Stimulated activated naive CD8-positive, alpha-beta T cell treated with anti-CD3 and anti-CD28 coated beads, Interleukin-15, Interleukin-2, amounts not matched to agents 100 ng/mL and 50 ng/mL, for 24 hours (primary cell): ENCODE data around the gene DGLUCY.
A peak's percentile ranks its signal among the peaks of the same experiment; 100 is the strongest.

Experiments
- H3K27ac Mint-ChIP-seq: one replicate; pipeline ENCODE4 v1.8.0; 2021; ENCODE audit warnings: mild to moderate bottlenecking, mixed read lengths
- H3K27me3 Mint-ChIP-seq: one replicate; pipeline ENCODE4 v1.8.0; 2021; ENCODE audit warnings: mixed read lengths
- H3K36me3 Mint-ChIP-seq: one replicate; pipeline ENCODE4 v1.8.0; 2021; ENCODE audit warnings: low read depth, mixed read lengths
- H3K4me1 Mint-ChIP-seq: one replicate; pipeline ENCODE4 v1.8.0; 2021; ENCODE audit warnings: low read depth, mixed read lengths
- H3K4me3 Mint-ChIP-seq: one replicate; pipeline ENCODE4 v1.8.0; 2021; ENCODE audit warnings: mild to moderate bottlenecking, mixed read lengths
- H3K9me3 Mint-ChIP-seq: one replicate; pipeline ENCODE4 v1.8.0; 2021; ENCODE audit warnings: mixed read lengths

Gene DGLUCY

GRCh38 chr14:91249841-91250616, 136.2 kb downstream of the DGLUCY start:
- Mint-ChIP-seq H3K9me3 (peaks cover 4% of the 10 kb centered on the region), H3K27ac (peak overlapping the region; percentile 84), H3K36me3 (peaks cover 12% of the 10 kb centered on the region), H3K4me1 (peaks cover 91% of the 10 kb centered on the region), H3K4me3 (peak overlapping the region; percentile 45), H3K27me3 (no peaks in the 10 kb centered on the region)

GRCh38 chr14:91250912-91251311, 137.0 kb downstream of the DGLUCY start:
- no peaks in the 10 kb centered on the region for H3K27me3 Mint-ChIP-seq
- H3K4me3 Mint-ChIP-seq: no peak overlapping the region
- H3K4me1 Mint-ChIP-seq: peaks cover 87% of the 10 kb centered on the region
- peak overlapping the region; percentile 84 for H3K27ac Mint-ChIP-seq
- H3K9me3 Mint-ChIP-seq: peaks cover 4% of the 10 kb centered on the region
- H3K36me3 Mint-ChIP-seq: peaks cover 12% of the 10 kb centered on the region

- Mint-ChIP-seq H3K27me3 (no peaks in the 10 kb centered on the region), H3K4me1 (peaks cover 78% of the 10 kb centered on the region), H3K9me3 (no peaks in the 10 kb centered on the region), H3K27ac (no peak overlapping the region), H3K36me3 (peaks cover 6% of the 10 kb centered on the region), H3K4me3 (peak overlapping the region; percentile 59)
Measured at GRCh38 chr14:91252871-91253794, 139.3 kb downstream of the DGLUCY start.

GRCh38 chr14:91253795-91254323, 140.0 kb downstream of the DGLUCY start:
- Mint-ChIP-seq H3K9me3 (no peaks in the 10 kb centered on the region), H3K27ac (peak overlapping the region; percentile 82), H3K4me3 (peak overlapping the region; percentile 63), H3K4me1 (peaks cover 77% of the 10 kb centered on the region), H3K36me3 (peaks cover 6% of the 10 kb centered on the region), H3K27me3 (no peaks in the 10 kb centered on the region)

- H3K27ac Mint-ChIP-seq: peak overlapping the region; percentile 82
- H3K27me3 Mint-ChIP-seq: no peaks in the 10 kb centered on the region
- H3K36me3 Mint-ChIP-seq: peaks cover 6% of the 10 kb centered on the region
- peaks cover 74% of the 10 kb centered on the region for H3K4me1 Mint-ChIP-seq
- peak overlapping the region; percentile 63 for H3K4me3 Mint-ChIP-seq
- no peaks in the 10 kb centered on the region for H3K9me3 Mint-ChIP-seq
Measured at GRCh38 chr14:91254461-91254860, 140.6 kb downstream of the DGLUCY start.

- peaks cover 74% of the 10 kb centered on the region for H3K4me1 Mint-ChIP-seq
- H3K4me3 Mint-ChIP-seq: no peak overlapping the region
- peaks cover 6% of the 10 kb centered on the region for H3K36me3 Mint-ChIP-seq
- H3K27ac Mint-ChIP-seq: peak overlapping the region; percentile 24
- no peaks in the 10 kb centered on the region for H3K9me3 Mint-ChIP-seq
- no peaks in the 10 kb centered on the region for H3K27me3 Mint-ChIP-seq
Measured at GRCh38 chr14:91255026-91255695, 141.3 kb downstream of the DGLUCY start.

- Mint-ChIP-seq H3K27me3 (no peaks in the 10 kb centered on the region), H3K4me1 (peaks cover 73% of the 10 kb centered on the region), H3K36me3 (no peaks in the 10 kb centered on the region), H3K27ac (no peak overlapping the region), H3K9me3 (no peaks in the 10 kb centered on the region), H3K4me3 (no peak overlapping the region)
Measured at GRCh38 chr14:91256661-91257060, 142.8 kb downstream of the DGLUCY start.

- Mint-ChIP-seq H3K36me3 (no peaks in the 10 kb centered on the region), H3K27me3 (no peaks in the 10 kb centered on the region), H3K27ac (peak overlapping the region; percentile 46), H3K4me3 (no peak overlapping the region), H3K9me3 (no peaks in the 10 kb centered on the region), H3K4me1 (peaks cover 72% of the 10 kb centered on the region)
Measured at GRCh38 chr14:91257328-91258010, 143.6 kb downstream of the DGLUCY start.

- Mint-ChIP-seq H3K4me3 (no peak overlapping the region), H3K36me3 (no peaks in the 10 kb centered on the region), H3K9me3 (no peaks in the 10 kb centered on the region), H3K27ac (peak overlapping the region; percentile 46), H3K27me3 (no peaks in the 10 kb centered on the region), H3K4me1 (peaks cover 71% of the 10 kb centered on the region)
Measured at GRCh38 chr14:91258011-91258618, 144.2 kb downstream of the DGLUCY start.

GRCh38 chr14:91258876-91259275, 145.0 kb downstream of the DGLUCY start:
- no peak overlapping the region for H3K4me3 Mint-ChIP-seq
- H3K4me1 Mint-ChIP-seq: peaks cover 76% of the 10 kb centered on the region
- no peaks in the 10 kb centered on the region for H3K36me3 Mint-ChIP-seq
- H3K27me3 Mint-ChIP-seq: peaks cover 5% of the 10 kb centered on the region
- no peak overlapping the region for H3K27ac Mint-ChIP-seq
- no peaks in the 10 kb centered on the region for H3K9me3 Mint-ChIP-seq

- Mint-ChIP-seq H3K36me3 (no peaks in the 10 kb centered on the region), H3K27me3 (peaks cover 8% of the 10 kb centered on the region), H3K4me3 (peak overlapping the region; percentile 11), H3K9me3 (no peaks in the 10 kb centered on the region), H3K27ac (peak overlapping the region; percentile 7), H3K4me1 (peaks cover 80% of the 10 kb centered on the region)
Measured at GRCh38 chr14:91261115-91261514, 147.2 kb downstream of the DGLUCY start.

GRCh38 chr14:91261986-91262549, 148.2 kb downstream of the DGLUCY start:
- Mint-ChIP-seq H3K36me3 (no peaks in the 10 kb centered on the region), H3K9me3 (no peaks in the 10 kb centered on the region), H3K4me1 (peaks cover 81% of the 10 kb centered on the region), H3K4me3 (no peak overlapping the region), H3K27ac (peak overlapping the region; percentile 11), H3K27me3 (peaks cover 8% of the 10 kb centered on the region)

- peak overlapping the region; percentile 64 for H3K27ac Mint-ChIP-seq
- H3K9me3 Mint-ChIP-seq: no peaks in the 10 kb centered on the region
- peaks cover 8% of the 10 kb centered on the region for H3K27me3 Mint-ChIP-seq
- peaks cover 6% of the 10 kb centered on the region for H3K36me3 Mint-ChIP-seq
- peak overlapping the region; percentile 77 for H3K4me3 Mint-ChIP-seq
- H3K4me1 Mint-ChIP-seq: peaks cover 73% of the 10 kb centered on the region
Measured at GRCh38 chr14:91263329-91263728, 149.5 kb downstream of the DGLUCY start.
